ENCODE data around the gene MYOZ2.

Gene MYOZ2

GRCh38 chr4:119135721-119136121 is at the start of gene MYOZ2:
Gene MYOZ2, plus strand, starts transcription at chr4:119135832. Its CDS starts 694 bp downstream, at chr4:119136526.
- DNase-seq (ENCODE audit: low read depth in 2 of 2), result no peak

- DNase-seq (ENCODE audit: low read depth in 2 of 2), result no peak
These were observed 48.5 kb upstream of the MYOZ2 start for GRCh38 chr4:119087121-119087520.

- DNase-seq (ENCODE audit: low read depth in 2 of 2), result no peak
These were observed 48.0 kb upstream of the MYOZ2 start for GRCh38 chr4:119087656-119088055.

- no peak for DNase-seq (ENCODE audit: low read depth in 2 of 2)
These were observed 42.4 kb upstream of the MYOZ2 start for GRCh38 chr4:119093042-119093827.

GRCh38 chr4:119097282-119097900 is 38.2 kb upstream of the MYOZ2 start:
- no peak for DNase-seq (ENCODE audit: low read depth in 2 of 2)

- no peak for DNase-seq (ENCODE audit: low read depth in 2 of 2)
These were observed 37.3 kb upstream of the MYOZ2 start for GRCh38 chr4:119098306-119098705.

- no peak for DNase-seq (ENCODE audit: low read depth in 2 of 2)
These were observed 36.3 kb upstream of the MYOZ2 start for GRCh38 chr4:119099227-119099810.

- no peak for DNase-seq (ENCODE audit: low read depth in 2 of 2)
These were observed 35.0 kb upstream of the MYOZ2 start for GRCh38 chr4:119100655-119101054.

GRCh38 chr4:119103263-119103662 is 32.4 kb upstream of the MYOZ2 start:
- no peak for DNase-seq (ENCODE audit: low read depth in 2 of 2)

- DNase-seq (ENCODE audit: low read depth in 2 of 2), result no peak
These were observed 30.9 kb upstream of the MYOZ2 start for GRCh38 chr4:119104644-119105273.

GRCh38 chr4:119105605-119106004 is 30.0 kb upstream of the MYOZ2 start:
- DNase-seq (ENCODE audit: low read depth in 2 of 2), result no peak

GRCh38 chr4:119106036-119107000 is 29.3 kb upstream of the MYOZ2 start:
- no peak for DNase-seq (ENCODE audit: low read depth in 2 of 2)

GRCh38 chr4:119110121-119110520 is 25.5 kb upstream of the MYOZ2 start:
- no peak for DNase-seq (ENCODE audit: low read depth in 2 of 2)

GRCh38 chr4:119111296-119111695 is 24.3 kb upstream of the MYOZ2 start:
- DNase-seq (ENCODE audit: low read depth in 2 of 2), result no peak

- DNase-seq (ENCODE audit: low read depth in 2 of 2), result no peak
These were observed 22.5 kb upstream of the MYOZ2 start for GRCh38 chr4:119113033-119113655.

GRCh38 chr4:119116021-119116420 is 19.6 kb upstream of the MYOZ2 start:
- no peak for DNase-seq (ENCODE audit: low read depth in 2 of 2)

- no peak for DNase-seq (ENCODE audit: low read depth in 2 of 2)
These were observed 18.4 kb upstream of the MYOZ2 start for GRCh38 chr4:119116925-119117900.

- no peak for DNase-seq (ENCODE audit: low read depth in 2 of 2)
These were observed 17.2 kb upstream of the MYOZ2 start for GRCh38 chr4:119118397-119118796.

- no peak for DNase-seq (ENCODE audit: low read depth in 2 of 2)
These were observed 11.3 kb upstream of the MYOZ2 start for GRCh38 chr4:119124352-119124751.

- DNase-seq (ENCODE audit: low read depth in 2 of 2), result no peak
These were observed 9.7 kb upstream of the MYOZ2 start for GRCh38 chr4:119125931-119126330.
